Vagina (tissue), 2 donors: ENCODE results near the gene PMAIP1. TPM values are rescaled to one million over a fixed set of nuclear protein-coding genes. Genes with fewer than 3 reads are reported as not detected.

Experiments
- DNase-seq, 2 donors: peaks; one replicate each; pipeline ENCODE4 v3.0.0-alpha.2; 2017; ENCODE audit errors: extremely low spot score in 2 of 2
- H3K27ac ChIP-seq: fragments of 200-600 bp; sonication (generic); one replicate; pipeline ENCODE4 v1.5.1; 2019
- H3K27me3 ChIP-seq: fragments of 200-600 bp; sonication (generic); one replicate; pipeline ENCODE4 v1.5.1; 2019
- H3K36me3 ChIP-seq, 2 donors: fragments of 200-600 bp; sonication (generic); one replicate each; pipeline ENCODE4 v1.5.1; 2017 to 2019
- H3K4me1 ChIP-seq: fragments of 200-600 bp; sonication (generic); one replicate; pipeline ENCODE4 v1.5.1; 2019
- H3K4me3 ChIP-seq, 2 donors: fragments of 200-600 bp; sonication (generic); 1 replicate in 1 of 2; 2 replicates in 1 of 2; pipeline ENCODE4 v1.5.1; 2016 to 2019
- H3K9me3 ChIP-seq: fragments of 200-600 bp; sonication (generic); one replicate; pipeline ENCODE4 v1.5.1; 2019
- POLR2A ChIP-seq, 2 donors: fragments of 450-650 bp; IDR thresholded peaks; one replicate each; pipeline ENCODE4 v1.6.1; 2017; ENCODE audit warnings: antibody characterized with exemption in 2 of 2, mild to moderate bottlenecking in 2 of 2, moderate library complexity in 2 of 2
- POLR2AphosphoS5 ChIP-seq, 2 donors: sonication (generic); formaldehyde crosslinking; IDR thresholded peaks; one replicate each; pipeline ENCODE4 v1.9.0; 2017; ENCODE audit warnings: antibody characterized with exemption in 2 of 2, mild to moderate bottlenecking in 2 of 2, low read depth in 1 of 2; ENCODE audit not compliant: insufficient read depth in 1 of 2
- intact Hi-C: fragments of 100-400 bp; cut with DNase I; formaldehyde crosslinking; loops from one replicate; pipeline ENCODE4 v1.15.1; 2023
- total RNA-seq: library from RNA; depleted of rRNA; stranded (reverse); fragments of >200 nt; gene quantifications from one replicate; pipeline ENCODE4 v1.2.3, GENCODE V29; 2016
- TF ChIP-seq, protein P1 (sequence below), 3 experiments: fragments of 450-650 bp in 2 of 3; fragments of 200-600 bp in 1 of 3; sonication (generic) in 1 of 3; IDR thresholded peaks; one replicate each; pipeline ENCODE4 v1.5.1; 2017 to 2019; ENCODE audit warnings: antibody characterized with exemption in 3 of 3, mild to moderate bottlenecking in 2 of 3, moderate library complexity in 2 of 3

The PMAIP1 gene
- total RNA-seq, 1 donor from 2014 or later = 7.4 TPM

DNA sequence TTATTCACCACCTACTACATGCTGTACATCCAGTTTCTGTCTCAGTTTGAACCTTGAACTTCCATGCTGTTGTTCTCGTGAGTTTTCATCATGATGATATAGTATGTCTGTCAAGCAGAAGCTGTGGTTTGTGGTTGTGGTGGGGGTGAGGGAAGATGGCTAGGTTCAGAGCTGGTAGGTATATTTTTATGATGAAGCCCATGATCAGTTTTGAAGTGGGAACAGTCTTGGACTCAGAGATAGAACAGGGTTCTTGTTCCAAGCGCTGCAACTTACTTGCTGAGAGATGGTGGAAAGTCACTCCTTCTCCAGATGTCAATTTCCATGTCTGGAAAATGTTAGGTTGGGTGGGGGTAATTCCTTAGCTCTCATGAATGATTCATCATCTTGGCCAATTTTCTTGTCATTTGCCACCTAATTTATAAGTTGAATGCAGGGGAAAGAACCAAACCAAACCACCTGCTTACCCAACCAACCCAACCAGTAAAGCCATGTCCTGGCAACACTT lies 21.6 kb downstream of the PMAIP1 start:
- no peak for DNase-seq
- Histone ChIP-seq H3K4me3 (no peak overlapping the region), H3K27me3 (no peaks in the 10 kb centered on the region), H3K4me1 (peaks cover 4% of the 10 kb centered on the region), H3K27ac (no peak overlapping the region), H3K36me3 (no peaks in the 10 kb centered on the region), H3K9me3 (no peaks in the 10 kb centered on the region)
- intact Hi-C loops = no loop called here
- TF ChIP-seq POLR2A (IDR thresholded peaks at IDR 0.05) (no peak), POLR2AphosphoS5 (IDR thresholded peaks at IDR 0.05; ENCODE audit: insufficient read depth in 1 of 2, low read depth in 1 of 2) (no peak)
- TF ChIP-seq, protein P1, sequence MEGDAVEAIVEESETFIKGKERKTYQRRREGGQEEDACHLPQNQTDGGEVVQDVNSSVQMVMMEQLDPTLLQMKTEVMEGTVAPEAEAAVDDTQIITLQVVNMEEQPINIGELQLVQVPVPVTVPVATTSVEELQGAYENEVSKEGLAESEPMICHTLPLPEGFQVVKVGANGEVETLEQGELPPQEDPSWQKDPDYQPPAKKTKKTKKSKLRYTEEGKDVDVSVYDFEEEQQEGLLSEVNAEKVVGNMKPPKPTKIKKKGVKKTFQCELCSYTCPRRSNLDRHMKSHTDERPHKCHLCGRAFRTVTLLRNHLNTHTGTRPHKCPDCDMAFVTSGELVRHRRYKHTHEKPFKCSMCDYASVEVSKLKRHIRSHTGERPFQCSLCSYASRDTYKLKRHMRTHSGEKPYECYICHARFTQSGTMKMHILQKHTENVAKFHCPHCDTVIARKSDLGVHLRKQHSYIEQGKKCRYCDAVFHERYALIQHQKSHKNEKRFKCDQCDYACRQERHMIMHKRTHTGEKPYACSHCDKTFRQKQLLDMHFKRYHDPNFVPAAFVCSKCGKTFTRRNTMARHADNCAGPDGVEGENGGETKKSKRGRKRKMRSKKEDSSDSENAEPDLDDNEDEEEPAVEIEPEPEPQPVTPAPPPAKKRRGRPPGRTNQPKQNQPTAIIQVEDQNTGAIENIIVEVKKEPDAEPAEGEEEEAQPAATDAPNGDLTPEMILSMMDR (IDR thresholded peaks at IDR 0.05) = no peak

DNA sequence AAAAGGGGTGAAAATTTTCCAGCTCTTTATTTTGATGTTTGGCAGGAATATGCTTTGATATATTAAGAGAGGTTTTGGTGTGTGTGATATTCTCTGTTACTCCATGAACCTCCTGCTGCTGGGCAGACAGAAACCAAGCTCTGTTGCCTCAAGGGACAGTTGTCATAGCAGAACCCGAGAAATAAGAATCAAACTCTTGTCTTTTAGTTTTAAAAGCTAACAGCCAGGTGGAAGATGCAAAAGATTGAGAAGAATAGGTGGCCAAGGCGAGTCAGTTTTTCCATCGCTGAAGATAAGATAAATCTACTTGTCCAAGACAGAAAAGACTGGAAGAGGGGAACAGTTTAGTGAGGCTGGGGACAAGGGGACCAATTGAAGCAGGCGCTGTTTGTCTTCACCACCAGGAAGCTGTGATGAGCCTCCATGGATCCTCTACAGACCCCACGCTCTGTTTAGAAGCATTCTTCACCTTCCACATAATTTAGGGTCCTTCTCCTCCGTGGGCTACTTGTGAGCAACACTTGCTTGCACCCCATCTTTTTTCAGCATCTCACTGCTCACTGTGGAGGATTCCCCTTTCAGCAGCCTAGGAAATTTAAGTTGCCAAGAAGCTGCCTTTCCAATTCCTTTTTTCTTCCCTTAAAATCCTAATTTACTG lies 23.9 kb downstream of the PMAIP1 start:
- no peaks in the 10 kb centered on the region for H3K27me3 ChIP-seq
- no peak overlapping the region for H3K4me3 ChIP-seq
- no peaks in the 10 kb centered on the region for H3K9me3 ChIP-seq
- no peaks in the 10 kb centered on the region for H3K36me3 ChIP-seq
- no peak for TF ChIP-seq POLR2AphosphoS5 (IDR thresholded peaks at IDR 0.05; ENCODE audit: insufficient read depth in 1 of 2, low read depth in 1 of 2)
- no peak for TF ChIP-seq POLR2A (IDR thresholded peaks at IDR 0.05)
- TF ChIP-seq, protein P1 (IDR thresholded peaks at IDR 0.05) = no peak
- no peak overlapping the region for H3K27ac ChIP-seq
- intact Hi-C loops = no loop called here
- no peaks in the 10 kb centered on the region for H3K4me1 ChIP-seq
- no peak for DNase-seq

DNA sequence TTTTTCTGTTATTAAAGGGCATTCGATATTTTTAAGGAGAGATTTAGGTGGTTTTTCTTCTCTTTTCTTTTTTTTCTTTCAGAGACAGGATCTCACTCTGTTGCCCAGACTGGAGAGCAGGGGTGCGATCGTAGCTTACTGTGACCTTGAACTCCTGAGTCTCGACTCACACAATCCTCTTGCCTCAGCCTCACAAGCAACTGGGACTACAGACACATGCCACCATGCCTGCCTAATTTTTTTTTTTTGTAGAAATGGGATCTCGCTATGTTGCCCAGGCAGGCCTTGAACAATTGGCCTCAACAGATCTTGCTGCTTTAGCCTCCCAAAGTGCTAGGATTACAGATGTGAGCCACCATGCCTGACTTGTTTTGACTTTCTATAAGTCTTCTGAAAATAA lies 26.3 kb downstream of the PMAIP1 start:
- Histone ChIP-seq H3K4me3 (no peak overlapping the region), H3K9me3 (no peaks in the 10 kb centered on the region), H3K4me1 (no peaks in the 10 kb centered on the region), H3K27me3 (no peaks in the 10 kb centered on the region), H3K27ac (no peak overlapping the region), H3K36me3 (no peaks in the 10 kb centered on the region)
- DNase-seq = no peak
- intact Hi-C loops = no loop called here
- TF ChIP-seq, protein P1 (IDR thresholded peaks at IDR 0.05) = no peak
- no peak for TF ChIP-seq POLR2AphosphoS5 (IDR thresholded peaks at IDR 0.05; ENCODE audit: insufficient read depth in 1 of 2, low read depth in 1 of 2)
- TF ChIP-seq POLR2A (IDR thresholded peaks at IDR 0.05) = no peak

DNA sequence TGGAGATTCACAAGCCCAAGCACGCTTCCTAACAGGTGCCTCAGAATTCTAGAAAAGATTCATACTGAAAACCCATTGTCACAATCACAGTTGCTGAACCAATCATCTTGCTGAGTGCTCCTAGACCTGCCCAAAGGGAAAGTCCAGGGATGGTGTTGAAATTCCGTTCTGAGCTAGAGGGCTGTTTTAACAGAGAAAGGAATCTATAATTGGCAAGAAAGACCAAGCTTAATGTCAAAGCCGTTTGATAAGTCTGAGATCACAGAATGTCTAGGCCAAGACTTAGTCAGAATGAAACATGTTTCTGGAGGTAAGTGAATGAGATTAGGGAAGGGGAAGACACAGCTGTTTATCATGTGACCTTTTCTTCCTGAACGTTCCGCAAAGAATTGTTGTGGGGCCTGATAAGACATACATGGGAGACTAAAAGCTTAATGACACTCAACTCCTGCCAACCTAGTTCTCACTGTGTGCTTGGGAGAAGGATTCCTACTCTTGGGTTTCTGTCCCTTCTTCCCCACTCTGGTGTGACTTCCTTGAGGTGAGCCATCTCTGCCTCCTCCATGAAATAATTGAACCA lies 27.5 kb downstream of the PMAIP1 start:
- TF ChIP-seq POLR2A (IDR thresholded peaks at IDR 0.05) (no peak), POLR2AphosphoS5 (IDR thresholded peaks at IDR 0.05; ENCODE audit: insufficient read depth in 1 of 2, low read depth in 1 of 2) (no peak)
- TF ChIP-seq, protein P1 (IDR thresholded peaks at IDR 0.05) = no peak

DNA sequence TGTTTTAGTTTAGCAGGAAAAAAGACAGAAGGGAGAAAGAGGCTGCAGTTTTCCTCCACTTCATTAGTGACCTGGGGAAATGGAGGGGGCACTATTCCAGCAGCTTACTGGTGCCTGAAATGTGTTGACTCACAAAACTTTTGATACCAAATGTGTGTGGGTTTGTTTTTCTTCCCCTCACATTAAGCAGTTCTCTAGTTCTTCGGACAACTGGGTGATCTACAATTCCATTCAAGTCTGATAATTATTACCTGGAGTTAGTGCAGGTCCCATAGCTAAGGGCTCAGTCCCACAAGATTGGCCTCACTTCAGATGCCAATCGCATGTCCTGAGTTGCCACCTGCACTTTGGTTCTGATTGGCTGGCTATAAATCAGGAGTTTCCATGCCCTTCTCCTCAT lies 28.4 kb downstream of the PMAIP1 start:
- Histone ChIP-seq H3K36me3 (no peaks in the 10 kb centered on the region), H3K9me3 (no peaks in the 10 kb centered on the region), H3K4me1 (no peaks in the 10 kb centered on the region), H3K27ac (no peak overlapping the region), H3K27me3 (no peaks in the 10 kb centered on the region), H3K4me3 (no peak overlapping the region)
- TF ChIP-seq, protein P1 (IDR thresholded peaks at IDR 0.05) = no peak
- no peak for TF ChIP-seq POLR2A (IDR thresholded peaks at IDR 0.05)
- TF ChIP-seq POLR2AphosphoS5 (IDR thresholded peaks at IDR 0.05; ENCODE audit: insufficient read depth in 1 of 2, low read depth in 1 of 2) = no peak
- DNase-seq = no peak
- intact Hi-C loops = no loop called here

More for the DNA sequence above, 27.5 kb downstream of the PMAIP1 start:
- H3K4me1 ChIP-seq = no peaks in the 10 kb centered on the region
- no peaks in the 10 kb centered on the region for H3K27me3 ChIP-seq
- H3K4me3 ChIP-seq = no peak overlapping the region
- DNase-seq = no peak
- H3K27ac ChIP-seq = no peak overlapping the region
- H3K9me3 ChIP-seq = no peaks in the 10 kb centered on the region
- intact Hi-C loops = no loop called here
- H3K36me3 ChIP-seq = no peaks in the 10 kb centered on the region
